ENCODE measurements around the gene GNAQ.

DNA sequence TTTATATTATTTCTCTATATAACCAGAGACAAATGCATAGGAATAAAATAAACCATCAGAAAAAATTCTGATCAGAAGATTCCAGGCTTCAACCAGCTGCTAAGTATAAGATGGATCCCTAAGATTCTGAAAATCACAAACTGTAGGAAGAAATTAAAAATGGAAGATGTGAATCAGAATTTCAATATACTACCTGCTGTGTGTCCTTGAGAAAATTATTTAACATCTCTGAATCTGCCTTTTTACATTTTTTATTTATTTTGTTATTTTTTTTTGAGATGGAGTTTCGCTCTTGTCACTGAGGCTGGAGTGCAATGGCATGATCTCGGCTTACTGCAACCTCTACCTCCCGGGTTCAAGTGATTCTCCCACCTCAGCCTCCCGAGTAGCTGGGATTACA lies 187.2 kb downstream of the GNAQ start:
- TF ChIP-seq GATA2 (IDR thresholded peaks at IDR 0.05; ENCODE audit: low read depth, low read length) (no peak), GATA3 (IDR thresholded peaks at IDR 0.05; ENCODE audit: low read depth, low read length) (no peak)

All from SH-SY5Y (cell line).